BJ (cell line): Measurements from ENCODE around the gene RPN1. TPM values are rescaled to one million over a fixed set of nuclear protein-coding genes. Genes with fewer than 3 reads are reported as not detected.

Experiments used
- CTCF ChIA-PET: fragments of 350-600 bp; formaldehyde crosslinking; extraction: SDS; loops from one replicate; lab custom pipeline; 2021; ENCODE audit warnings: antibody characterized with exemption, inconsistent platforms; lab: Yijun Ruan, JAX
- POLR2A ChIA-PET: fragments of 300-600 bp; sonication (Branson Sonifier 250); formaldehyde crosslinking; extraction: SDS; loops from one replicate; lab custom pipeline; 2021; ENCODE audit warnings: antibody characterized with exemption; lab: Charles Lee
- DNase-seq: peaks from one replicate; pipeline ENCODE4 v3.0.0-alpha.2; 2011; ENCODE audit warnings: low read depth
- H3K27me3 ChIP-seq: 2 replicates; pipeline ENCODE4 v1.6.0; 2011; ENCODE audit warnings: low read length; ENCODE audit not compliant: control insufficient read depth, insufficient read depth
- H3K36me3 ChIP-seq: 2 replicates; pipeline ENCODE4 v1.5.1; 2011; ENCODE audit warnings: low read length; ENCODE audit not compliant: control insufficient read depth, insufficient read depth
- H3K4me3 ChIP-seq: 2 replicates; pipeline ENCODE4 v1.5.1; 2011; ENCODE audit warnings: low read depth, mild to moderate bottlenecking, control low read depth, low read length
- CTCF ChIP-seq: IDR thresholded peaks from 2 replicates; pipeline ENCODE4 v1.5.1; 2011; ENCODE audit warnings: low read depth, mild to moderate bottlenecking, control low read depth, inconsistent platforms, low read length, moderate library complexity; ENCODE audit not compliant: insufficient read depth
- polyA plus RNA-seq: library from polyadenylated mRNA; depleted of rRNA; stranded (reverse); fragments of >200 nt; gene quantifications from 2 replicates; pipeline ENCODE4 v1.2.3, GENCODE V29; 2011

RPN1 gene
- polyA plus RNA-seq, 1 experiment = 370 TPM

DNA sequence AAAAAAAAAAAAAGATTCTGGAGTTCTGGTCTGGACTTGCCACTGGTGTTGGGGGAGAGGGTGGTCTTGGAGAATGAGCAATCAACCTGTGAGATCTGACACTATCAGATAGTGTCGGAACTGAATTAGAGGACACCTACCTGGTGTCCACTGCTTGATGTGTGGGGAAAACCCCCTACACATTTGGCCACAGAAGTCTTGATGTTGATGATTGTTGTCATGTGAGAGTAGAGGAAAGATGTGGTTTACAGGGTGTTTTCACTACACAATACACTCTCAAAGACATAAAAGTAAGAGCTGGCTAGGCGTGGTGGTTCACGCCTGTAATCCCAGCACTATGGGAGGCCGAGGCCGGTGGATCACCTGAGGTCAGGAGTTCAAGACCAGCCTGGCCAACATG is 38.4 kb upstream of the RPN1 start:
- H3K27me3 ChIP-seq = no peaks in the 10 kb centered on the region; the same call in 1 of the 2 replicates
- CTCF ChIA-PET = interaction anchor here (1.5 to 2.3 kb wide), 2 partner anchors 8 to 107 kb away, joined by 8 to 13 read pairs; no protein-coding TSS in a partner anchor
- no peaks in the 10 kb centered on the region for H3K36me3 ChIP-seq
- H3K4me3 ChIP-seq = no peak overlapping the region
- POLR2A ChIA-PET = no interaction called here
- DNase-seq = no peak
- no peak for TF ChIP-seq CTCF

DNA sequence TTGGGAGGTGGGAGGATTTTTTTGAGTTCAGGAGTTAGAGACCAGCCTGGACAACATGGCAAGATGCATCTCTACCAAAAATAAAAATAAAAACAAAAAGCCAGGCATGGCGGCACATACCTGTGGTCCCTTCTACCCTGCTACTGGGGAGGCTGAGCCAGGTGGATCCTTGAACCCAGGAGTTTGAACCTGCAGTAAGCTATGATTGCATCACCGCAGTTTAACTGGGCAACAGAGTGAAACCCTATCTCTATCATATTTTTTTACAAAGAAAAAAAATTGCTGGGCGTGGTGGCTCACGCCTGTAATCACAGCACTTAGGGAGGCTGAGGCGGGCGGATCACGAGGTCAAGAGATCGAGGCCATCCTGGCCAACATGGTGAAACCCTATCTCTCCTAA is 35.8 kb upstream of the RPN1 start:
- no peak for TF ChIP-seq CTCF
- CTCF ChIA-PET = no interaction called here
- POLR2A ChIA-PET = no interaction called here
- Histone ChIP-seq H3K27me3 (no peaks in the 10 kb centered on the region), H3K4me3 (no peak overlapping the region), H3K36me3 (no peaks in the 10 kb centered on the region)
- DNase-seq = no peak

GRCh38 chr3:128684986-128685726 is 34.5 kb upstream of the RPN1 start:
- CTCF ChIA-PET = interaction anchor here (1.0 to 1.5 kb wide), 4 partner anchors 16 to 109 kb away, joined by 3 to 4 read pairs (median 4); no protein-coding TSS in a partner anchor
- Histone ChIP-seq H3K4me3 (no peak overlapping the region), H3K36me3 (no peaks in the 10 kb centered on the region), H3K27me3 (no peaks in the 10 kb centered on the region)
- POLR2A ChIA-PET = interaction anchor here (0.6 to 0.7 kb wide), 2 partner anchors 9 to 74 kb away, joined by 3 to 9 read pairs; no protein-coding TSS in a partner anchor
- DNase-seq = no peak
- TF ChIP-seq CTCF = no peak

- TF ChIP-seq CTCF = no peak
- Histone ChIP-seq H3K4me3 (no peak overlapping the region), H3K27me3 (no peaks in the 10 kb centered on the region), H3K36me3 (no peaks in the 10 kb centered on the region)
- CTCF ChIA-PET = interaction anchor here (1.7 kb wide), 1 partner anchor 111 kb away, joined by 8 read pairs; no protein-coding TSS in a partner anchor
- DNase-seq = no peak
- POLR2A ChIA-PET = no interaction called here
Observed at GRCh38 chr3:128683957-128684356, 33.3 kb upstream of the RPN1 start.

- peak overlapping the region; percentile 62 for H3K4me3 ChIP-seq
- DNase-seq = no peak
- H3K36me3 ChIP-seq = no peaks in the 10 kb centered on the region
- ChIA-PET CTCF (interaction anchor here (0.6 to 3.7 kb wide), 26 partner anchors 8 to 198 kb away, joined by 3 to 51 read pairs (median 6); partner anchors contain the start of gene ACAD9), POLR2A (no interaction called here)
- TF ChIP-seq CTCF = no peak
- H3K27me3 ChIP-seq = no peaks in the 10 kb centered on the region
Observed at GRCh38 chr3:128681369-128681829, 30.8 kb upstream of the RPN1 start.
